IgD-negative memory B cell (primary cell): Measurements from ENCODE around the gene SFT2D1. TPM values are rescaled to one million over a fixed set of nuclear protein-coding genes. Genes with fewer than 3 reads are reported as not detected.

Source experiments
- H3K27ac Mint-ChIP-seq, 3 donors: one replicate each; pipeline ENCODE4 v1.8.0; 2020 to 2022; ENCODE audit warnings: mild to moderate bottlenecking in 3 of 3, mixed read lengths in 3 of 3, moderate library complexity in 1 of 3
- H3K27me3 Mint-ChIP-seq: one replicate; pipeline ENCODE4 v1.8.0; 2021; ENCODE audit warnings: mixed read lengths
- H3K36me3 Mint-ChIP-seq: one replicate; pipeline ENCODE4 v1.8.0; 2020; ENCODE audit warnings: mild to moderate bottlenecking, mixed read lengths
- H3K4me1 Mint-ChIP-seq, 3 donors: one replicate each; pipeline ENCODE4 v1.8.0; 2020 to 2022; ENCODE audit warnings: mixed read lengths in 3 of 3, mild to moderate bottlenecking in 1 of 3
- H3K4me3 Mint-ChIP-seq, 4 donors: one replicate each; pipeline ENCODE4 v1.8.0; 2020 to 2022; ENCODE audit warnings: mild to moderate bottlenecking in 4 of 4, mixed read lengths in 4 of 4, moderate library complexity in 3 of 4
- H3K9me3 Mint-ChIP-seq, 3 donors: one replicate each; pipeline ENCODE4 v1.8.0; 2020 to 2021; ENCODE audit warnings: mixed read lengths in 3 of 3, mild to moderate bottlenecking in 1 of 3
- polyA plus RNA-seq: library from polyadenylated mRNA; unstranded; fragments of 300-500 nt; fragmentation: Illumina TruSeq; gene quantifications from one replicate; pipeline ENCODE4 v1.2.3, GENCODE V29; 2021

The SFT2D1 gene
- polyA plus RNA-seq, 1 donor from 2014 or later = 64.2 TPM

- peaks cover 12% of the 10 kb centered on the region for H3K36me3 Mint-ChIP-seq
- H3K27ac Mint-ChIP-seq = peak overlapping the region; percentile 0 to 73 (median 69)
- H3K4me1 Mint-ChIP-seq = peaks cover 30 to 54% (median 51%) of the 10 kb centered on the region in 3 donors
- H3K9me3 Mint-ChIP-seq = no peaks in the 10 kb centered on the region
- no peaks in the 10 kb centered on the region for H3K27me3 Mint-ChIP-seq
- peak overlapping the region; percentile 2 to 67 (median 52) for H3K4me3 Mint-ChIP-seq
Observed at GRCh38 chr6:166333172-166333995, 9.0 kb downstream of the SFT2D1 start.

DNA sequence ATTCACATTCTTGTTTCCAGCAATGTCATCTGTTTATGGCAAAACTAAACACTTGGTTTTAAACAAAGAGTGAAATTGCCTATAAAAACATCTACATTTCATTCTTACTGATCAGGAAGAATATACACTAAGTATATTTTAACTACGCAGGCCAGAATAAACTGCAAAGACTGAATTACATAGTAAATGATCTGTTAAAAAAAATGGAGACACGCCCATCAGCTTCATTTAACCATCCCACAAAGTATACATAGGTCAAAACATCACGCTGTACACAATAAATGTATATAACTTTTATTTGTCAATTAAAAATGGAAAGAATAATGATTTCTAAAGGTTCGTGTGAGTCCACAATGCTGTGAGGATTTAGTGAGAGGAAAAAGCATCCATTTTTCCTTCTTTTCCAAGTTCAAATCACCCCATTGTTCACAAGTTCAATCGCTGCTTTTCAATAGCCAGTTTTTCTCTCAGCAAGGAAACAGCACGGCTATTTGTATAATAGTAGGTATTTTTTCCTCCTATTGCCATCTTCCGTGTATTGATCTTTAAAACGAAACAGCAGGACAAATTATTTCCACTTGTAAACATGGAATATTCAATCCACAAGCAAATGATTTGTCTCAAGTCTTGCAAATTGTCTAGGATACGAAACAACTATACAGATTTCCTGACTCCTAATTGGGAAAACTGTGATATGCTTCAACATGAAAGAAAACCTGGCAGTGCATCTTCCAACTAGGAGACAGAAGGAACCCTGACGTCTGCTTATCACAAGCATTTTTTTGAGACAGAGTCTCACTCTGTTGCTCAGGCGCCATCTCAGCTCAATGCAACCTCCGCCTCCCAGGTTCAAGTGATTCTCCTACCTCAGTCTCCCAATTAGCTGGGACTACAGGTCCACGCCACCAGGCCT lies 10.6 kb downstream of the SFT2D1 start:
- Mint-ChIP-seq H3K27ac (no peak overlapping the region), H3K4me3 (peak overlapping the region in 1 of 4 donors; percentile 22), H3K4me1 (peaks cover 25 to 56% (median 47%) of the 10 kb centered on the region in 3 donors), H3K36me3 (peaks cover 11% of the 10 kb centered on the region), H3K9me3 (no peaks in the 10 kb centered on the region), H3K27me3 (no peaks in the 10 kb centered on the region)

GRCh38 chr6:166330612-166331011 lies 11.7 kb downstream of the SFT2D1 start:
- Mint-ChIP-seq H3K27ac (no peak overlapping the region), H3K4me3 (no peak overlapping the region), H3K4me1 (peaks cover 22 to 46% (median 40%) of the 10 kb centered on the region in 3 donors), H3K36me3 (peaks cover 9% of the 10 kb centered on the region), H3K27me3 (no peaks in the 10 kb centered on the region), H3K9me3 (no peaks in the 10 kb centered on the region)

- Mint-ChIP-seq H3K27me3 (no peaks in the 10 kb centered on the region), H3K36me3 (peaks cover 3% of the 10 kb centered on the region), H3K9me3 (no peaks in the 10 kb centered on the region), H3K4me3 (no peak overlapping the region), H3K4me1 (peaks cover 0 to 13% (median 3%) of the 10 kb centered on the region in 3 donors), H3K27ac (no peak overlapping the region)
Observed at GRCh38 chr6:166325383-166326042, 16.8 kb downstream of the SFT2D1 start.

- peak overlapping the region in 1 of 3 donors; percentile 55 for H3K27ac Mint-ChIP-seq
- H3K27me3 Mint-ChIP-seq = no peaks in the 10 kb centered on the region
- H3K36me3 Mint-ChIP-seq = peaks cover 9% of the 10 kb centered on the region
- H3K9me3 Mint-ChIP-seq = no peaks in the 10 kb centered on the region
- H3K4me3 Mint-ChIP-seq = no peak overlapping the region
- peaks cover 0 to 8% (median 3%) of the 10 kb centered on the region in 3 donors for H3K4me1 Mint-ChIP-seq
Observed at GRCh38 chr6:166323395-166323794, 18.9 kb downstream of the SFT2D1 start.

- H3K36me3 Mint-ChIP-seq = peaks cover 12% of the 10 kb centered on the region
- no peaks in the 10 kb centered on the region for H3K4me1 Mint-ChIP-seq
- H3K4me3 Mint-ChIP-seq = no peak overlapping the region
- H3K27me3 Mint-ChIP-seq = no peaks in the 10 kb centered on the region
- H3K9me3 Mint-ChIP-seq = no peaks in the 10 kb centered on the region
- peak overlapping the region in 2 of 3 donors; percentile 26 to 71 for H3K27ac Mint-ChIP-seq
Observed at GRCh38 chr6:166318649-166319600, 23.4 kb downstream of the SFT2D1 start.

DNA sequence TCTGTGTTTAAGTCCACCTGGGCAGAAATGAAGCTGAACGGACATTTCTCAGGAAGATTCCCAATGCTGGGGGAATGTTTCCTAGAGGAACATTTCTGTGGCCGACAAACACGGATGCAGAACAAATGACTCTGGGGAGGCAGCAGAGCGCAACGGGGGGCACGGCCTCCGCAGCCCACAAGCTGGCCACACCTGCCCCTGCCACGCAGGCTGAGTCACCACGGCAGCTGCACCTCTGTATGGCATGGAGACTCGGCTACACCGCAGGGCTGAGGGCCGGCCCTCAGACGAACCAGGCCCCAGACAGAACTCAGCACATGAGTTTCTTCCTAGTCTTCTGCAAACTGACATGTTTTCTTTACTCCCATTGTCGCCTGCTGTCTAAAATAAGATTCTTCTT lies 24.1 kb downstream of the SFT2D1 start:
- Mint-ChIP-seq H3K27ac (no peak overlapping the region), H3K9me3 (no peaks in the 10 kb centered on the region)

DNA sequence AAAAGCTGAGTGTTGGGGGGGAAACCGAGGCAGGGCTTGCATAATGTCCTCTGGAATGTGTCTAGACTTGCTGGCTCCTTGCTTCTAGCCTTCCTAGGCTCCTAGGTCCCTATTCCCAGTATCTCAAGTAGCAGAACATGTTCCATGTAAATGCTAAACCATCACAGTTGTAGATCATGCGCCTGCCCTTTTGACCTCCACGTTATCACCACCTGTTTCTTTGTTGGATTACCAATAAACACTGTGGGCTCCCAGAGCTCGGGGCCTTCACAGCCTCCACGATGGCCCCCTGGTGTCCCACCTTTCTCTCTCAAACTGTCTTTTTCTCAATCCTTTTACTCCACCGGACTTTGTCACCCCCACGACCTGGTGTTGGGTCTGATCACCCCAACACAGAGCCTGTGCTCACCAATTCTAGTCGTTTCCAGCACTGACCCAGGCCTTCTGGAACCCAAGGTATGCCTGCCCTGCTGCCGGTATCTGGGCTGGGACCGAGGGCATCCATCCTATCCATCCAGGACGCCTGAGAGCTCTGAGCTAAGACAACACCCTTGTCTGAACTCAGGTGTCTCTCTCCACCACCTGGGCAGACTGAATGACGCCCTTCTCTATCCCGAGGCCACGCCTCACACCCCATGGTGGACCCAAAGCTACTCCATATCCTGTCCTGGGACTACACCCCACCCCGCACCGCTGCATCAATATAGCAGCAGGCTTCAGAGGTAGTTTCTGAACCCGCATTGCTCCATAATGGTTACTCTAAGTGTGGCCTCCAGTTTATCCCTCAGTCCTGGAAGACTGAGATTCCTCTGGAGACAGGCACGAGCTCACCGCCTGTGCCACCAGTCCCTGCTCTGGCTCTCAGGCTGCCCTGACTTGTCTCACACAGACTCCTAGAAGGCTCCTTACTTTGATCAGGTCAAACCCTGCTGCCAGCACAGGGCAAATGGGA lies 24.8 kb downstream of the SFT2D1 start:
- H3K36me3 Mint-ChIP-seq = peaks cover 10% of the 10 kb centered on the region
- no peaks in the 10 kb centered on the region for H3K27me3 Mint-ChIP-seq
- H3K27ac Mint-ChIP-seq = peak overlapping the region in 1 of 3 donors; percentile 50
- peaks cover 0 to 2% (median 0%) of the 10 kb centered on the region in 3 donors for H3K4me1 Mint-ChIP-seq
- H3K9me3 Mint-ChIP-seq = no peaks in the 10 kb centered on the region
- H3K4me3 Mint-ChIP-seq = no peak overlapping the region

More for the DNA sequence above, 24.1 kb downstream of the SFT2D1 start:
- Mint-ChIP-seq H3K4me1 (no peaks in the 10 kb centered on the region), H3K36me3 (peaks cover 11% of the 10 kb centered on the region), H3K4me3 (peak overlapping the region in 1 of 4 donors; percentile 17), H3K27me3 (no peaks in the 10 kb centered on the region)

DNA sequence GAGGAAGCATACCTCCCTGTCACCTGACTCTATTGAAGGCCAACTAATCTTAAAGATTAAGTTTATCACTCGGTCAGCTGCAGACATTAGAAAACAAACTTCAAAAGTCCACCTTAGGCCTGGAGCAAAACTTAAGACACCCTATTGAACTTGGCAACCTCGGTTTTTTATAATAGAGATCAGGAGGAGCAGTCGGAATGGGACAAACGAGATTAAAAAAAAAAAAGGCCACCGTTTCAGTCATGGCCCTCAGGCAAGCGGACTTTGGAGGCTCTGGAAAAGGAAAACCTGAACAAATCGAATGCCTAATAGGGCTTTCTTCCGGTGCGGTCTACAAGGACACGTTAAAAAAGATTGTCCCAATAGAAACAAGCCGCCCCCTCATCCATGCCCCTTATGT lies 26.9 kb downstream of the SFT2D1 start:
- Mint-ChIP-seq H3K36me3 (peaks cover 10% of the 10 kb centered on the region), H3K4me1 (peaks cover 0 to 2% (median 0%) of the 10 kb centered on the region in 3 donors), H3K27ac (no peak overlapping the region), H3K27me3 (peaks cover 3% of the 10 kb centered on the region), H3K9me3 (no peaks in the 10 kb centered on the region), H3K4me3 (no peak overlapping the region)

GRCh38 chr6:166314454-166314853 lies 27.9 kb downstream of the SFT2D1 start:
- no peak overlapping the region for H3K27ac Mint-ChIP-seq

GRCh38 chr6:166313255-166314070 lies 28.9 kb downstream of the SFT2D1 start:
- no peak overlapping the region for H3K27ac Mint-ChIP-seq
- H3K27me3 Mint-ChIP-seq = peaks cover 16% of the 10 kb centered on the region
- H3K9me3 Mint-ChIP-seq = no peaks in the 10 kb centered on the region
- no peak overlapping the region for H3K4me3 Mint-ChIP-seq
- peaks cover 0 to 5% (median 4%) of the 10 kb centered on the region in 3 donors for H3K4me1 Mint-ChIP-seq
- H3K36me3 Mint-ChIP-seq = peaks cover 4% of the 10 kb centered on the region

More at GRCh38 chr6:166314454-166314853, 27.9 kb downstream of the SFT2D1 start:
- Mint-ChIP-seq H3K27me3 (peaks cover 7% of the 10 kb centered on the region), H3K4me1 (peaks cover 0 to 2% (median 0%) of the 10 kb centered on the region in 3 donors), H3K4me3 (no peak overlapping the region), H3K36me3 (peaks cover 9% of the 10 kb centered on the region), H3K9me3 (no peaks in the 10 kb centered on the region)

GRCh38 chr6:166312832-166313231 lies 29.5 kb downstream of the SFT2D1 start:
- H3K4me3 Mint-ChIP-seq = no peak overlapping the region
- H3K27me3 Mint-ChIP-seq = peaks cover 17% of the 10 kb centered on the region
- peaks cover 0 to 5% (median 5%) of the 10 kb centered on the region in 3 donors for H3K4me1 Mint-ChIP-seq
- H3K9me3 Mint-ChIP-seq = no peaks in the 10 kb centered on the region
- no peak overlapping the region for H3K27ac Mint-ChIP-seq
- H3K36me3 Mint-ChIP-seq = peaks cover 4% of the 10 kb centered on the region
